Measurements from ENCODE around the gene MYO5C. TPM values are rescaled to one million over a fixed set of nuclear protein-coding genes. Genes with fewer than 3 reads are reported as not detected.

Gene MYO5C
- total RNA-seq, 4 donors from 2014 or later = 2.6 to 12.3 (median 10.2) TPM

- Histone ChIP-seq H3K9me3 (no peaks in the 10 kb centered on the region), H3K4me1 (no peaks in the 10 kb centered on the region), H3K27me3 (no peaks in the 10 kb centered on the region), H3K36me3 (peaks cover 0 to 96% of the 10 kb centered on the region in 2 donors), H3K4me3 (no peak overlapping the region), H3K27ac (no peak overlapping the region)
- 7 to 27% methylated on average over 1 of the region's 1 CpG for WGBS, 2 donors (ENCODE audit: low coverage in 1 of 2)
- no peak for ATAC-seq
- TF ChIP-seq, protein P1, sequence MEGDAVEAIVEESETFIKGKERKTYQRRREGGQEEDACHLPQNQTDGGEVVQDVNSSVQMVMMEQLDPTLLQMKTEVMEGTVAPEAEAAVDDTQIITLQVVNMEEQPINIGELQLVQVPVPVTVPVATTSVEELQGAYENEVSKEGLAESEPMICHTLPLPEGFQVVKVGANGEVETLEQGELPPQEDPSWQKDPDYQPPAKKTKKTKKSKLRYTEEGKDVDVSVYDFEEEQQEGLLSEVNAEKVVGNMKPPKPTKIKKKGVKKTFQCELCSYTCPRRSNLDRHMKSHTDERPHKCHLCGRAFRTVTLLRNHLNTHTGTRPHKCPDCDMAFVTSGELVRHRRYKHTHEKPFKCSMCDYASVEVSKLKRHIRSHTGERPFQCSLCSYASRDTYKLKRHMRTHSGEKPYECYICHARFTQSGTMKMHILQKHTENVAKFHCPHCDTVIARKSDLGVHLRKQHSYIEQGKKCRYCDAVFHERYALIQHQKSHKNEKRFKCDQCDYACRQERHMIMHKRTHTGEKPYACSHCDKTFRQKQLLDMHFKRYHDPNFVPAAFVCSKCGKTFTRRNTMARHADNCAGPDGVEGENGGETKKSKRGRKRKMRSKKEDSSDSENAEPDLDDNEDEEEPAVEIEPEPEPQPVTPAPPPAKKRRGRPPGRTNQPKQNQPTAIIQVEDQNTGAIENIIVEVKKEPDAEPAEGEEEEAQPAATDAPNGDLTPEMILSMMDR (IDR thresholded peaks at IDR 0.05) = no peak
- TF ChIP-seq EP300 (IDR thresholded peaks at IDR 0.05) (no peak), POLR2A (IDR thresholded peaks at IDR 0.05) (no peak)
Measured at GRCh38 chr15:52324109-52324508, 28.5 kb upstream of the MYO5C start.

DNA sequence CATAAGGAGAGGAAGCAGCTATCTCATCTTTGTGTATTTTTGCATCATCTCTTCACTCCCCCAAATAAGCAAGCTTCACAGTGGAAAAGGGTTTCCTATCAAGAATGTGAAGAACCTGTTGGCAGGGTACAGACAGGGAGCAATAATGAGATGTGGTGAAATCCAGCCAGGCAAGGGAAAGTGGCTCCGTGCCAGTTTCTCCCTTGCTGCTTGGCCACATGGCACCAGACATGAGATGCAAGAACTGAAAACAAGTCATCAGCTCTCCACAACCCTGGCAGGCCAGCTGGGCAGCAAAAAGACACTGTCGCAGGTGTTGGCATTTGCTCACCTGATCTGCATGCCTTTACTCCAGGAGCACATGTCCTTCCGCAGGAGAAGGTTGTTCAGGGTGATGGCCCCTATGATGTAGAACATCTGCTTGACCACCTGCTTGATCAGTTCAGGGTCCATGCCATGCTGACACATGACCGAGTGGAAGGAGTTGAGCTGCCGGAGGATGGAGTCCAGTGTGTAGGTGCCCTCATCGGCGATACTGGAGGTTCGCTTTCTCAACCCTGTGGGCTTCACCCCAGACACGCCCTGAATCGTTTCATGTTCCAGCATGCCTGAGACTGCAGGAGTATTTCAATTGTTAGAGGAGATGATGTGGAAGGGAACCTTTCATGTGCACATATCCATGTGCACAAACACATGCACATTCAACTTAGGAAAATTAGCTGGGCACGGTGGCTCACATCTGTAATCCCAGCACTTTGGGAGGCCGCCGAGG lies 23.3 kb upstream of the MYO5C start:
- 90 to 93% methylated on average over 3 to 12 of the region's 13 CpGs for WGBS, 2 donors (ENCODE audit: low coverage in 1 of 2)
- Histone ChIP-seq H3K4me1 (no peaks in the 10 kb centered on the region), H3K9me3 (no peaks in the 10 kb centered on the region), H3K27me3 (no peaks in the 10 kb centered on the region), H3K4me3 (no peak overlapping the region), H3K27ac (no peak overlapping the region), H3K36me3 (peaks cover 0 to 96% of the 10 kb centered on the region in 2 donors)
- ATAC-seq = no peak
- TF ChIP-seq, protein P1 (IDR thresholded peaks at IDR 0.05) = no peak
- TF ChIP-seq EP300 (IDR thresholded peaks at IDR 0.05) = no peak
- no peak for TF ChIP-seq POLR2AphosphoS5 (IDR thresholded peaks at IDR 0.05)
- TF ChIP-seq POLR2A (IDR thresholded peaks at IDR 0.05) = no peak

- 93 to 100% methylated on average over 2 of the region's 2 CpGs for WGBS, 2 donors (ENCODE audit: low coverage in 1 of 2)
- no peaks in the 10 kb centered on the region for H3K4me1 ChIP-seq
- H3K4me3 ChIP-seq = no peak overlapping the region
- no peaks in the 10 kb centered on the region for H3K9me3 ChIP-seq
- no peak overlapping the region for H3K27ac ChIP-seq
- ATAC-seq = no peak
- peaks cover 0 to 97% of the 10 kb centered on the region in 2 donors for H3K36me3 ChIP-seq
- TF ChIP-seq POLR2AphosphoS5 (IDR thresholded peaks at IDR 0.05) = no peak
- TF ChIP-seq POLR2A (IDR thresholded peaks at IDR 0.05) = no peak
- TF ChIP-seq, protein P1 (IDR thresholded peaks at IDR 0.05) = no peak
- no peak for TF ChIP-seq EP300 (IDR thresholded peaks at IDR 0.05)
- H3K27me3 ChIP-seq = no peaks in the 10 kb centered on the region
Measured at GRCh38 chr15:52317688-52318087, 22.1 kb upstream of the MYO5C start.

DNA sequence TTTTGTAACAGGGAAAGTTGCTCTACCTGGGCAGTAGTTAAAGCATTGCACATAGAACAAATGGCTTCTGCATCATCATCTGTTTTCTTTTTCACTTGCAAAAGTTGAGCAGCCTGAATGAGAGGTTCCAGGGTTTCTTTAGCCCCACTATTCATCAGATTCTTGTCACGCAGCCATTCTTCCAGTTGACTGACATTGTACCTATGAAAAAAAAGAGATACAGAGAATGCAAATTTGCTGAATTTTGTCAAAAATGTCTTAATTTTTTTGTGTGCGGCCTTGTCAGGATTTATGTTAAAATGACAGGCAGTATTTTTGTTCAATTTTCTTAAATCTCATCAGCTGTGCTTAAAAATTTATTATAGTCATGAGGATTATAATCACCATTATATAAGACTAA lies 21.4 kb upstream of the MYO5C start:
- Histone ChIP-seq H3K36me3 (peaks cover 0 to 98% of the 10 kb centered on the region in 2 donors), H3K9me3 (no peaks in the 10 kb centered on the region)
- ATAC-seq = no peak

More for the DNA sequence above, 21.4 kb upstream of the MYO5C start:
- Histone ChIP-seq H3K27me3 (no peaks in the 10 kb centered on the region), H3K4me1 (no peaks in the 10 kb centered on the region), H3K4me3 (no peak overlapping the region), H3K27ac (no peak overlapping the region)
- 94 to 100% methylated on average over 2 of the region's 2 CpGs for WGBS, 2 donors (ENCODE audit: low coverage in 1 of 2)
- TF ChIP-seq, protein P1 (IDR thresholded peaks at IDR 0.05) = no peak
- TF ChIP-seq EP300 (IDR thresholded peaks at IDR 0.05) (no peak), POLR2A (IDR thresholded peaks at IDR 0.05) (no peak), POLR2AphosphoS5 (IDR thresholded peaks at IDR 0.05) (no peak)
